ENCODE measurements around the gene SEMA4G. TPM values are rescaled to one million over a fixed set of nuclear protein-coding genes. Genes with fewer than 3 reads are reported as not detected.
A peak's percentile ranks its signal among the peaks of the same experiment; 100 is the strongest.

SEMA4G gene
- total RNA-seq, 1 donor from 2014 or later, result 0.52 TPM

DNA sequence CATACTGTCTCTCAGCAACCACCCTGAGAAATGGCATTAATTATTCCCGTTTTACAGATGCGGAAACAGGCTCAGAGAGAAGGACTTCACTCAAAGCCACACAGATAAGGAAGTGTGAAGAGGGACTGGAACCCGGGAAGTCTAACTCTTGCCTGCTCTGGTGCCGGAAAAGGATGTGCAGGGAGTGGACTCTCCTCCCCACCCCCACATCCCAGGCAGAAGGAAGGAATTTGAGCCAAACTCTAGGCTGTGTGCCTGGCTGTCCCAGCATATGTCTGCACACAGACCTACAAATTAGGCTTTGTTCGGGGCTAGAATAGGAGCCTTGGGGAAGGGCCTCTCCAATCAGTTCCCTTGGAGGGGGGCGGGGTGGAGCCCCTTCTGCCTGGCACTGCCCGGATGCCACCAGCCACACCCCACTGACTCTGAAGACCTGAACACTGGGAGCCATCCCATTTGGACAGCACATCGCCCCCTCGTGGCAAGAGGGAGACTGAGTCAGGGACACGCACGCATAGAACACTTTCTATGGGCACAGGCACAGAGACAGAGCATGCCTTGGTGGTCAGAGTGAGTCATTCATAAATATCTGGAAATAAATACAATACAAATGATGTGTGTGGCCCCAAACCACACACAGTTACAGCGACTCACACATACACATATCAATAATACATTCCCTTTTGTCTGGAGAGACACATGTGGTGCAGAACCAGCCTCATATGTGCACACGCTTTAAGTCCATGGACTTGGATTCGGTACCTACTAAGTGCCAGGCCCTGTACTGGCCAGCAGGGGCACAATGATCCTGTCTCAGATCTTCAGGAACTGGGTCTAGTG lies 43.4 kb downstream of the SEMA4G start:
- Histone ChIP-seq H3K9ac (ENCODE audit: low read depth in 1 of 3, low read length in 3 of 3) (peak overlapping the region in 2 of 3 donors; percentile 32 to 41), H3K4me1 (ENCODE audit: control insufficient read depth in 3 of 3, insufficient read depth in 3 of 3, low read length in 3 of 3) (peaks cover 20 to 26% (median 26%) of the 10 kb centered on the region in 3 donors), H3K27ac (ENCODE audit: low read depth, low read length) (peak overlapping the region; percentile 19), H3K9me3 (ENCODE audit: control insufficient read depth in 3 of 3, low read length in 3 of 3) (no peaks in the 10 kb centered on the region), H3K27me3 (ENCODE audit: control insufficient read depth in 3 of 3, insufficient read depth in 3 of 3, low read length in 3 of 3) (peaks cover 7 to 12% (median 10%) of the 10 kb centered on the region in 3 donors), H3K36me3 (ENCODE audit: control insufficient read depth in 3 of 3, insufficient read depth in 3 of 3, low read length in 3 of 3) (no peaks in the 10 kb centered on the region), H3K4me3 (ENCODE audit: low read length in 3 of 3) (peak overlapping the region in 1 of 3 donors; percentile 4)

DNA sequence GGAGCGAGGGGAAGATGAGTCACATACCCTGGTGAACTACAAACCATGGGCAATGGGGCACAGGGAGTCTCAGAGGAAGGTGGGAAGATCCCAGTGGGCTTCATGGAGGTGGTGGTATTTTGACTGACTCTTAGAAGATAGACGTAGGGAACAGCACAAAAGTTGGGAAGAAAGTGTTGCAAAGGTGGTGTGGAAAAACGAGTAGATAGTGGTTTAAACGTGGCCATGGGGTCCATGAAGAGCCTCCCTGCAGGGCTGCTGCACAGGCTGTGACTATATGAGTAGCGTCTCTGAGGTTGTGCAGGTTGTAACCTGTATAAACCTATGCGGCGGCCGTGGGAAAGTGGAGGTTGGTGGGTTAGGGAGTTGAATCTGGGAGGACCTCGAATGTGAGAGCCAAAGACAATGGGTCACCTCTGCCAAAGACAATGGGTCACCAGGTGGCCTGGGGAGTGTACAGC lies 44.1 kb downstream of the SEMA4G start:
- no peak overlapping the region for H3K4me3 ChIP-seq (ENCODE audit: low read length in 3 of 3)
- H3K36me3 ChIP-seq (ENCODE audit: control insufficient read depth in 3 of 3, insufficient read depth in 3 of 3, low read length in 3 of 3), result no peaks in the 10 kb centered on the region
- no peaks in the 10 kb centered on the region for H3K9me3 ChIP-seq (ENCODE audit: control insufficient read depth in 3 of 3, low read length in 3 of 3)
- H3K4me1 ChIP-seq (ENCODE audit: control insufficient read depth in 3 of 3, insufficient read depth in 3 of 3, low read length in 3 of 3), result peaks cover 19 to 23% (median 21%) of the 10 kb centered on the region in 3 donors
- peak overlapping the region in 2 of 3 donors; percentile 32 to 41 for H3K9ac ChIP-seq (ENCODE audit: low read depth in 1 of 3, low read length in 3 of 3)
- H3K27ac ChIP-seq (ENCODE audit: low read depth, low read length), result peak overlapping the region; percentile 19
- peaks cover 10 to 12% (median 12%) of the 10 kb centered on the region in 3 donors for H3K27me3 ChIP-seq (ENCODE audit: control insufficient read depth in 3 of 3, insufficient read depth in 3 of 3, low read length in 3 of 3)

DNA sequence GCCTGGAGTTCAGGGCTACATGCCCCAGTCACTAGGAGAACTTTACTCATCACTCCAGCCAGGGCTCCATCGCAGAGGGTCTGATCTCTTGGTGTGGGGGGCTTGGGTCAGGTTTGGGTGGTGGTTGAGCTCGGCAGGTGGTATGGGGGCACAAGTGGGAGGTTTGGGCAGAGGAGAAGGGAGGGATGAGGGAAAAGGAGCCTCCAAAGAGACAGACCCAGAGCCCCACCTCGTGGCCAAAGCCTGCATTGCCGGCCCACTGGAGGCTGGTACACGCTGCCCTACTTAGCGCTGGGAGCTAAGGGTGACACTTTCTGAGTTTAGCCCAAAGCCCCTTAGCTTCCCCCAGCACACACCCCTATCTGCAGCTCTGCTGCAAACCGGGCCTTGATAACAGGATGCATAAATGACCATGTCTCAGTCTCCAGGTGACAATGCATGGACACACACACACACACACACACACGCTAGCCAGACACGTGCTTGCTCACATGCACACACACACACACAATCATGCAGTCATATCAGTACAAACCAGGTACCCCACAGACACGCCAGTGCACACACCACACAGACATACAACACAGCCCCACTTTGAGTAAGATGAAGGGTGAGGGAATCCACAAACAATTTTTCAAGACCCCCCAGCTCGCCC lies 45.1 kb downstream of the SEMA4G start:
- Histone ChIP-seq H3K4me1 (ENCODE audit: control insufficient read depth in 3 of 3, insufficient read depth in 3 of 3, low read length in 3 of 3) (peaks cover 19 to 31% (median 28%) of the 10 kb centered on the region in 3 donors), H3K27ac (ENCODE audit: low read depth, low read length) (no peak overlapping the region), H3K27me3 (ENCODE audit: control insufficient read depth in 3 of 3, insufficient read depth in 3 of 3, low read length in 3 of 3) (peaks cover 12 to 14% (median 14%) of the 10 kb centered on the region in 3 donors), H3K9ac (ENCODE audit: low read depth in 1 of 3, low read length in 3 of 3) (peak overlapping the region in 1 of 3 donors; percentile 40), H3K9me3 (ENCODE audit: control insufficient read depth in 3 of 3, low read length in 3 of 3) (no peaks in the 10 kb centered on the region), H3K4me3 (ENCODE audit: low read length in 3 of 3) (no peak overlapping the region), H3K36me3 (ENCODE audit: control insufficient read depth in 3 of 3, insufficient read depth in 3 of 3, low read length in 3 of 3) (no peaks in the 10 kb centered on the region)

DNA sequence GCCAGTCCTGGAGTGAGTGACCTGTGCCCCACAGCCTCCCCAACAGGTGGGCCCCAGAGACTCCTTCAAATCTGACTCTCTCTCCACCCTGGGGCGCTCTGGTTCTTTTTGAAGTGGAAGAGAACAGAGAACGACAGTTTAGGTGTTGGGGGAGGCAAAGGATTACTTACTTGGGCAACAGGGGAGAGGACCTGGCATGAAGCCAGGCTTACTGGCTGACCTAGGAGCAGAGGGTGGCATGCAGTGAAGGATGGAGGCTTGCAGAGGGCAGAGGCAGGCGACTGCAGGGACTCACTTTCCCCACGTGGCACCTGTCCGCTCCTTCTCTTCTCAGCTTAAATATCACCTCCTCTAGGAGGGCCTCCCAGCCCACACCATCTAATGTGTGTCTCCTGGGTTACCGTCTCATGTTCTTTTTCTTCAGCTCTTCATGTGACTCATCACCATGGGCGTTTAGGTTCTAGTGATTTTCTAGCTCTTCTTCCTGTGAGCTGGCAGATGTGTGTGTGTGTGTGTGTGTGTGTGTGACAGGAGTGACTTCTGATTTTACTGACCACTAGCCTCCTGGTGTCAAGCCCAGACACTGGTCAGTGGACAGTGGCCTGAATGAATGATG lies 45.8 kb downstream of the SEMA4G start:
- Histone ChIP-seq H3K4me3 (ENCODE audit: low read length in 3 of 3) (no peak overlapping the region), H3K27ac (ENCODE audit: low read depth, low read length) (no peak overlapping the region), H3K9me3 (ENCODE audit: control insufficient read depth in 3 of 3, low read length in 3 of 3) (no peaks in the 10 kb centered on the region), H3K36me3 (ENCODE audit: control insufficient read depth in 3 of 3, insufficient read depth in 3 of 3, low read length in 3 of 3) (no peaks in the 10 kb centered on the region), H3K9ac (ENCODE audit: low read depth in 1 of 3, low read length in 3 of 3) (peak overlapping the region in 1 of 3 donors; percentile 40), H3K4me1 (ENCODE audit: control insufficient read depth in 3 of 3, insufficient read depth in 3 of 3, low read length in 3 of 3) (peaks cover 19 to 31% (median 28%) of the 10 kb centered on the region in 3 donors), H3K27me3 (ENCODE audit: control insufficient read depth in 3 of 3, insufficient read depth in 3 of 3, low read length in 3 of 3) (peaks cover 12 to 14% (median 14%) of the 10 kb centered on the region in 3 donors)

DNA sequence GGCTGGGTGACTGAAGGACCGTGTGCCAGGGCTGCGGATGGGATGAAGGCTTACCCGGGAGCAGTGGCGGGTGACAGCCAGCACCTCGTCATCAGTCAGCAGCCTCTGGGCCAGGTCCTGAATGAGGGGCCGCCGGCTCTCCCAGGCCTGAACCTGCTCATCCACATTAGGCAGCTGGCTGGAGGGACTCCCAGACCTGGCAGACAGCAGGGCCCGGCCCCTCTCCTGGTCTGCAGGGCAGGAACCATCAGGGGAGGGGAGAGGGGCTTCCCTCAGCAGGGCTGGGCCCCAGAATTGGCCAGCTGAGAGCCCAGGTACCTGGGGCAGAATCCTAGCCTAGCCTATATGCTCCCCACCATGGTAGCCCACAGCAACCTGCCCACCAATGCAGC lies 46.3 kb downstream of the SEMA4G start:
- no peaks in the 10 kb centered on the region for H3K9me3 ChIP-seq (ENCODE audit: control insufficient read depth in 3 of 3, low read length in 3 of 3)
- H3K9ac ChIP-seq (ENCODE audit: low read depth in 1 of 3, low read length in 3 of 3), result no peak overlapping the region
- H3K4me3 ChIP-seq (ENCODE audit: low read length in 3 of 3), result no peak overlapping the region
- no peaks in the 10 kb centered on the region for H3K36me3 ChIP-seq (ENCODE audit: control insufficient read depth in 3 of 3, insufficient read depth in 3 of 3, low read length in 3 of 3)
- H3K27me3 ChIP-seq (ENCODE audit: control insufficient read depth in 3 of 3, insufficient read depth in 3 of 3, low read length in 3 of 3), result peaks cover 12 to 14% (median 14%) of the 10 kb centered on the region in 3 donors
- peaks cover 19 to 31% (median 28%) of the 10 kb centered on the region in 3 donors for H3K4me1 ChIP-seq (ENCODE audit: control insufficient read depth in 3 of 3, insufficient read depth in 3 of 3, low read length in 3 of 3)
- H3K27ac ChIP-seq (ENCODE audit: low read depth, low read length), result no peak overlapping the region

DNA sequence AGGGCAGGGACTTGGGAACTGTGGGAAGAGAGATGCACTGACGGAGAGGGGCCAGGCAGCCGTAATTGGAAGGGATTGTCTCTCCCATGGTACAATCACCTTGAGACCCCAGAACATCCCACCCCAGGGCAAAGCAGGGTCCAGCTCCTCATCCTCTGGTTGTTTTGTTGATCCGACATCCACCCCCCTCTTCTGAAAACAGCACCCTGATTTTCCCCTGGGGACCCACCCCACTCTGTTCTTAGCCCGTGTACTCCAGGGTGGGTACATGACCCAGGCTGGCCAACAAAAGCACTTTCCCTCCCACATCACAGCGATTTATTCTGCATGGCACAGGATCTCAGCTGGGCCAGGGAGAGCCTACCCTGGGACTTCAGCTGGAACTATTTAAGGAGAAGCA lies 47.5 kb downstream of the SEMA4G start:
- no peaks in the 10 kb centered on the region for H3K9me3 ChIP-seq (ENCODE audit: control insufficient read depth in 3 of 3, low read length in 3 of 3)
- H3K9ac ChIP-seq (ENCODE audit: low read depth in 1 of 3, low read length in 3 of 3), result no peak overlapping the region
- peaks cover 19 to 31% (median 28%) of the 10 kb centered on the region in 3 donors for H3K4me1 ChIP-seq (ENCODE audit: control insufficient read depth in 3 of 3, insufficient read depth in 3 of 3, low read length in 3 of 3)
- H3K4me3 ChIP-seq (ENCODE audit: low read length in 3 of 3), result no peak overlapping the region
- peaks cover 12 to 14% (median 14%) of the 10 kb centered on the region in 3 donors for H3K27me3 ChIP-seq (ENCODE audit: control insufficient read depth in 3 of 3, insufficient read depth in 3 of 3, low read length in 3 of 3)
- no peak overlapping the region for H3K27ac ChIP-seq (ENCODE audit: low read depth, low read length)
- H3K36me3 ChIP-seq (ENCODE audit: control insufficient read depth in 3 of 3, insufficient read depth in 3 of 3, low read length in 3 of 3), result no peaks in the 10 kb centered on the region

DNA sequence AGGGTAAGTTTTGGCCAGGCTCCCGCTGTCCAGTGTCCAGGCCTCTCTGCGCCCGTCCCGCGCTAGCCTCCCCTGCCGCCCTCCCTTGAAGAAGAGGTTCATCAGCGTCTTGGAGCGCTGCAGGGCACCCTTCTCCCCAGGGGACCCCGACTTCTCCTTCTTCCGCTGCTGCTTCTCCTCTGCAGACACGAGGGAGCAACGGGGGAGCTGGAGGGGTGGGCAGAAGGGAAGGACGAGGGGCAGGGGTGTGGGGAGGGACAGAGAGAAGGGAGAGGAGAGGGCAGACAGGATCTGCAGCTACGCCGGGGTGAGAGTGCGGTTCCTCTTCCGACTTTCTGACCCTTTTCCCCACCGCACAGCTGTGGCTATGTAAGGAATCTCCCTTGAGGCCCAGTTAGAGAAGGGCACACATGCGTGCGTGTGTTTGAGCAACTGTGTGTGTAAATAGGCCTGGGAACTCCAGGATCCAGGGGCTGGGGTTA lies 48.9 kb downstream of the SEMA4G start:
- H3K9me3 ChIP-seq (ENCODE audit: control insufficient read depth in 3 of 3, low read length in 3 of 3), result no peaks in the 10 kb centered on the region
- peak overlapping the region; percentile 19 for H3K27ac ChIP-seq (ENCODE audit: low read depth, low read length)
- peaks cover 12 to 14% (median 14%) of the 10 kb centered on the region in 3 donors for H3K27me3 ChIP-seq (ENCODE audit: control insufficient read depth in 3 of 3, insufficient read depth in 3 of 3, low read length in 3 of 3)

DNA sequence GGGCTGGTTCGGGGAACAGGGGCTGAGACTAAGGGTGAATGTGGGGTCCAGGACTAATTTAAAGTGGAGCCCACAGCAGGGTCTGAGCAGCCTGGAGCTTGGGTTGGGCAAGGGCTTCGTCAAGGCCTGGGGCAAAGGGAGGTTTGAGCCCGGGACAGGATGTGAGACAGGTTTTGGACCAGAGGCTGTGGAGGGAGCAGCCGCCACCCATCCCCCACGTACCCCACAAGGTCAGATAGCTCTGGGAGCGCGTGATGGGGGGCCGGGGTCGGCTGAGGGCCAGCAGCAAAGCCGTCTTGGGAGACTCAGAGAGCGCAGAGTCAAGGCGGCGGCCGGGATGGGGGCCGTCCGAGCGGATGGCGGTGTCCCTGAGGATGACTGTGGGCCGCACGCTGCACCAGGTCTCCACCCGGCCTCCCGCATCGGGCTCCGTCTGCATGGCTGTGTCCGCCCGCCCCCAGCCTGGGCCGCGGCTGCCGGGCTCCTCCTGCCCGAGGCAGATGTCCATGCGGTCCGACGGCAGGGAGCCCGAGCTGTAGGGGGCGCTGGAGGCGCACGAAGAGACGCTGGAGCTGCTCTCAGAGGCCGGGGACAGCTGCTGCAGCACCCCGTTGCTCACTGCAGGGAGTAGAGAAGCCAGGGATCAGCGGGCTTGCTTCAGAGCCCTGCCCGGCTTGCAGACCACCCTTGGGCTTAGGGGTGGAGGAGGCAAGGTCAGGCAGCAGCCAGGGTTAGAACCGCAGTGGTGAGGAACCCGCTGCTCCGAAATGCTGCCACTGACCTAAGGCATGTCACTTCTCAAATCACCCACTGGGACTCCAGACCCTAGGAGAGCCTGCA lies 49.5 kb downstream of the SEMA4G start:
- Histone ChIP-seq H3K9ac (ENCODE audit: low read depth in 1 of 3, low read length in 3 of 3) (peak overlapping the region in 1 of 3 donors; percentile 25), H3K27ac (ENCODE audit: low read depth, low read length) (peak overlapping the region; percentile 19), H3K4me3 (ENCODE audit: low read length in 3 of 3) (no peak overlapping the region), H3K9me3 (ENCODE audit: control insufficient read depth in 3 of 3, low read length in 3 of 3) (no peaks in the 10 kb centered on the region), H3K27me3 (ENCODE audit: control insufficient read depth in 3 of 3, insufficient read depth in 3 of 3, low read length in 3 of 3) (peaks cover 12 to 14% (median 14%) of the 10 kb centered on the region in 3 donors), H3K36me3 (ENCODE audit: control insufficient read depth in 3 of 3, insufficient read depth in 3 of 3, low read length in 3 of 3) (no peaks in the 10 kb centered on the region), H3K4me1 (ENCODE audit: control insufficient read depth in 3 of 3, insufficient read depth in 3 of 3, low read length in 3 of 3) (peaks cover 6 to 18% (median 13%) of the 10 kb centered on the region in 3 donors)

More for the DNA sequence above, 48.9 kb downstream of the SEMA4G start:
- Histone ChIP-seq H3K4me3 (ENCODE audit: low read length in 3 of 3) (no peak overlapping the region), H3K4me1 (ENCODE audit: control insufficient read depth in 3 of 3, insufficient read depth in 3 of 3, low read length in 3 of 3) (peaks cover 6 to 22% (median 18%) of the 10 kb centered on the region in 3 donors), H3K36me3 (ENCODE audit: control insufficient read depth in 3 of 3, insufficient read depth in 3 of 3, low read length in 3 of 3) (no peaks in the 10 kb centered on the region), H3K9ac (ENCODE audit: low read depth in 1 of 3, low read length in 3 of 3) (no peak overlapping the region)
